ENCODE results near the gene PTX3. TPM values are rescaled to one million over a fixed set of nuclear protein-coding genes. Genes with fewer than 3 reads are reported as not detected.

Gene PTX3
- total and polyA plus RNA-seq, 8 donors = 1.0 to 5.0 (median 2.9) TPM

- no peak overlapping the region for H3K27ac ChIP-seq
- H3K27me3 ChIP-seq = no peaks in the 10 kb centered on the region
- DNase-seq = no peak
- ATAC-seq = no peak
- WGBS, 2 donors = 98 to 100% methylated on average over 1 of the region's 1 CpG
- FAIRE-seq = no peak
- H3K4me1 ChIP-seq = no peaks in the 10 kb centered on the region
- no peaks in the 10 kb centered on the region for H3K9me3 ChIP-seq
- no peaks in the 10 kb centered on the region for H3K36me3 ChIP-seq
- TF ChIP-seq CTCF (IDR thresholded peaks at IDR 0.05) = no peak
- no peak overlapping the region for H3K4me3 ChIP-seq
- intact Hi-C loops (cut with DNase I) = no loop called here
Observed at GRCh38 chr3:157472648-157473047, 36.0 kb downstream of the PTX3 start.

DNA sequence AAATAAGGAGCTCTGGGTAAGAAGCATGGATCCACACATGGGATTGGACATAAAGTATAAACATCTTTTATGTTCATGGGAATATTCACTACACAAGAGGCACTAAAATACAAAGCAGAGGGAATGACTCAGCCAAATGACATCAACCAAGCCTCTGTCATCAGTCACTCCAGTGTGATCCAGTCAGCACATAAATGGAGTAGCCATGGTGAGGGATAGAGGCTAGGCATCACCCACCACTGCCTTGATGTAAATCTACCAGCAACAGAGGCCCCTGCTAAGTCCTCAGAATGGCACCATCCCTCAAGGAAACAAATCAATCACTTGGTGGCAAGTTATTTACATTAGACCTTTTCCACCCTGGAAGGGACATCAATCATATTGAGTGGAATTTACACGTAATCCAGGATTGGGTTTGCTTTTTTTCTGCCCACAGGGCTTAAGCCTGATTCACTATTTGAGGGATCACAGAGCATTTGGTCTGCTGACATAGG, 39.3 kb downstream of the PTX3 start:
- ATAC-seq (no peak), FAIRE-seq (no peak), DNase-seq (no peak)
- Histone ChIP-seq H3K4me1 (no peaks in the 10 kb centered on the region), H3K27me3 (no peaks in the 10 kb centered on the region), H3K9me3 (no peaks in the 10 kb centered on the region), H3K4me3 (no peak overlapping the region), H3K36me3 (no peaks in the 10 kb centered on the region), H3K27ac (no peak overlapping the region)
- no peak for TF ChIP-seq CTCF (IDR thresholded peaks at IDR 0.05)
- intact Hi-C loops (cut with DNase I) = no loop called here
- WGBS, 2 donors = 33 to 40% methylated on average over 1 of the region's 1 CpG

DNA sequence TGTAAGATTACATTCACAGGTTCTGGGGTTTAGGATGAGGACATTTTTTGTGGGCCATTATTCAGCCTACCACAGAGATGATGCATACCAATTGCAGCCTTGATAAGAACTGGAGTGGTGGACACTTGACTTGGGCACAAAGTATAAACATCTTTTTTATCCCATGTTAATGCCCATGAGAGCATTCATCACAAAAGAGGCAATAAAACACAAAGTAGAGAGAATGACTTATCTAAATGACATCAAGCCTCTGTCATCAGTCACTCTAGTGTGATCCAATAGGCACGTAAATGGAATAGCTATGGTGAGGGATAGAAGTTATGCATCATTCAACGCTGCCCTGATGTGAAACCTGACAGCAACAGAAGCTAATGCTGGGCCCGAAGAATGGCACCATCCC, 40.8 kb downstream of the PTX3 start:
- intact Hi-C loops (cut with DNase I) = no loop called here
- FAIRE-seq = no peak
- Histone ChIP-seq H3K4me3 (no peak overlapping the region), H3K27ac (no peak overlapping the region), H3K4me1 (no peaks in the 10 kb centered on the region), H3K9me3 (no peaks in the 10 kb centered on the region), H3K36me3 (no peaks in the 10 kb centered on the region), H3K27me3 (no peaks in the 10 kb centered on the region)
- TF ChIP-seq CTCF (IDR thresholded peaks at IDR 0.05) = no peak
- WGBS, 2 donors = 93 to 95% methylated on average over 3 of the region's 3 CpGs
- ATAC-seq = no peak
- DNase-seq = no peak

DNA sequence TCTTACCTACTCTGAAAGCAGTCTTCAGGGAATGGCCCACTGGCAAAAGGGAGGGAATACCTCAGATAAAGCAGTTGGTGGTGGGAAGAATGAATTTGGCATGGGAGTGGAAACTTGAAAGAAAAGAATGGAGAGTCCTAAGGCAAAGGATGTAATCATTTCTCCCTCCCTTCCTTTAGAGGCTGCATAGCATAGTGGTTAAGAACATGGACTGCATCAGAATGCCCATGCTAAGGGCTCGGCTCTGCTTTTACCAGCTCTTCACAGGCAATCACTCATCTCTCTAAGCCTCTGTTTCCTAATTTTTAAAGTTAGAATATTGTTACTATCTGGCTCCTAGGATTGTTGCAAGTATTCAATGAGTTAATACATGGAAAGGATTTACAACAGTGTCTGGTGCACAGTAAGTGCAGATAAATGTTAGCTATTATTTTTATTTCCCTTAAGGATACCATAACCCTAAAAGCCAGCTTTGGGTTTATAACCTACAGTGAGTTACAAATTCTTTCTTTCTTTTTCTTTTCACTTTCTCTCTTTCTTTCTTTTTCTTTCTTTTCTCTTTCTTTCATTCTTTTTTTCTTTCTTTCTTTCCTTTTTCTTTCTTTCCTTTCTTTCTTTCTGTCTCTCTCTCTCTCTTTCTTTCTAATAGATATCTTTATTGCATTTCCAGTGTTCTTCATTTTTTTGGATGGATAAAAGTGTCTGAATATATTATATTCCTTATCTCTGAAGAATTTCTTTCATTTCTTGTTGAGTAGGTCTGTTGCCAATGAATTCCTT, 43.0 kb downstream of the PTX3 start:
- Histone ChIP-seq H3K36me3 (no peaks in the 10 kb centered on the region), H3K4me3 (no peak overlapping the region), H3K27me3 (no peaks in the 10 kb centered on the region), H3K4me1 (no peaks in the 10 kb centered on the region), H3K9me3 (no peaks in the 10 kb centered on the region), H3K27ac (no peak overlapping the region)
- intact Hi-C loops (cut with DNase I) = no loop called here
- 86 to 95% methylated on average over 1 of the region's 1 CpG for WGBS, 2 donors
- no peak for TF ChIP-seq CTCF (IDR thresholded peaks at IDR 0.05)
- ATAC-seq = no peak
- no peak for FAIRE-seq
- DNase-seq = no peak

DNA sequence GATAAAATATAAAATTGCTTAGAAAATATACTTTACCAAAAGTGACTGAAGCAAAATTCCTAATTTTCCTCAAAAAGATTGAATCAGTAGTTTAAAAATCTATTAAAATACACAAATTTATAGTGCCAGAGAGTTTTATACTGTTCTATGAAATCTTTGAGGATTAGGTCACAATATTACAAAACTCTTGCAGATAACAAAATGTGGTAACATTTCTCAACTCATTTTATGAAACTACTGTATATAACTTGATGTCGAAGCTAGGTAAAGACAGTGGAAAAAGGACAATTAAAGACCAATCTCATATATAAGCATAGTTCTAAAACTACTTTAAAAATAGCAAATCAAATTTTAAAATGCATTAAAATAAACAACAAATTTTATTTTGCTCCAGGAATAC, 50.7 kb downstream of the PTX3 start:
- no peak for ATAC-seq
- FAIRE-seq = no peak
- no peak overlapping the region for H3K4me3 ChIP-seq
- peaks cover 0 to 2% (median 0%) of the 10 kb centered on the region in 3 donors for H3K4me1 ChIP-seq
- no peak for DNase-seq
- WGBS, 2 donors = 46 to 80% methylated on average over 1 of the region's 1 CpG
- TF ChIP-seq CTCF (IDR thresholded peaks at IDR 0.05) = no peak
- intact Hi-C loops (cut with DNase I) = no loop called here
- no peaks in the 10 kb centered on the region for H3K36me3 ChIP-seq
- H3K27ac ChIP-seq = no peak overlapping the region
- no peaks in the 10 kb centered on the region for H3K27me3 ChIP-seq
- peaks cover 0 to 3% (median 0%) of the 10 kb centered on the region in 4 donors for H3K9me3 ChIP-seq
